ENCODE data around the gene EN2.
"Not testable (repeated sequence)": the region's sequence is repeated elsewhere in the genome, so short reads cannot be mapped to it uniquely, and the experiment has no call there.

The EN2 gene

DNA sequence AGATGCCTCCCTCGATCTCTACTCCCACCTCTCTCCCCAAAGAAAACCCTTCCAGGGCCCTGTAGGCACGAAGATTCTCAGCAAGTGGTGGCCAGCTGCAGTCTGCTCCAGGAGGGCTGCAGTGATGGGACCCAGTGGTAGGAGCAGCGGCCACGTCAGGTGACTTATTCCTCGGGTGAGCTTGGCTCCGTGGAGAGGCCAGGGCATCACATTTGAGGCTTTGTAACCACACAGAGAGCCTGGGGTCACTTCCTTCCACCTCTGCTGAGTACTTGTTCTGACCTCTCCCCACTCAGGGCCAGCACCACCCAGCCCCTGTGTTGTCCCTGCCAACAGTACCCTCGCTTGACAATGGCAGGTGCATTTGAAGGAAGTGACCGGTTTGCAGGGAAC lies 17.9 kb upstream of the EN2 start:
- ChIA-PET POLR2A (ENCODE audit: low non-redundant PET) (no interaction called here), CTCF (interaction anchor here (0.6 kb wide), 1 partner anchor 310 kb away, joined by 4 read pairs; no protein-coding TSS in a partner anchor)
- DNase-seq (ENCODE audit: low spot score) = no peak
- TF ChIP-seq, protein P1, sequence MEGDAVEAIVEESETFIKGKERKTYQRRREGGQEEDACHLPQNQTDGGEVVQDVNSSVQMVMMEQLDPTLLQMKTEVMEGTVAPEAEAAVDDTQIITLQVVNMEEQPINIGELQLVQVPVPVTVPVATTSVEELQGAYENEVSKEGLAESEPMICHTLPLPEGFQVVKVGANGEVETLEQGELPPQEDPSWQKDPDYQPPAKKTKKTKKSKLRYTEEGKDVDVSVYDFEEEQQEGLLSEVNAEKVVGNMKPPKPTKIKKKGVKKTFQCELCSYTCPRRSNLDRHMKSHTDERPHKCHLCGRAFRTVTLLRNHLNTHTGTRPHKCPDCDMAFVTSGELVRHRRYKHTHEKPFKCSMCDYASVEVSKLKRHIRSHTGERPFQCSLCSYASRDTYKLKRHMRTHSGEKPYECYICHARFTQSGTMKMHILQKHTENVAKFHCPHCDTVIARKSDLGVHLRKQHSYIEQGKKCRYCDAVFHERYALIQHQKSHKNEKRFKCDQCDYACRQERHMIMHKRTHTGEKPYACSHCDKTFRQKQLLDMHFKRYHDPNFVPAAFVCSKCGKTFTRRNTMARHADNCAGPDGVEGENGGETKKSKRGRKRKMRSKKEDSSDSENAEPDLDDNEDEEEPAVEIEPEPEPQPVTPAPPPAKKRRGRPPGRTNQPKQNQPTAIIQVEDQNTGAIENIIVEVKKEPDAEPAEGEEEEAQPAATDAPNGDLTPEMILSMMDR (conservative IDR thresholded peaks at IDR 0.05; ENCODE audit: low read depth) = no peak
- no peak overlapping the region for H3K27ac ChIP-seq

DNA sequence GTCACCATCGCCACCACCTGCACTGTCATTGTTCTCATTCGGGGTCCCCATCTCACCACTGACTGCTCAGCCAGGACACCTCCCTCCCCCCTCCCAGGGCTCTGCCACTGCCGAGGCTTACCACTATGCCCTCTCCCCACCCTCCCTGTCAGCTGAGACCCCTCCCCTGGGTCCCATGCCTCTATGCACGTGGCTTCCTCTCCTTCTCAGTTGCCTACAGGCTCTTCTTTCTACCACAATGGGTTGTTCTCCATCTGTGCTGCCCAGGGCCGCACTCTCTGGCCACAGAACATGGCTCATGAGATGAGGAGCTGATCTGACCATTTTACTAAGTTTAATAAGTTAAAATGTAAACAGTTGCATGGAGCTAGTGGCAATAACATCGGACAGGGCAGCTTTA lies 16.1 kb upstream of the EN2 start:
- TF ChIP-seq, protein P1 (conservative IDR thresholded peaks at IDR 0.05; ENCODE audit: low read depth) = no peak
- POLR2A ChIA-PET (ENCODE audit: low non-redundant PET) = no interaction called here
- DNase-seq (ENCODE audit: low spot score) = no peak
- no peak overlapping the region for H3K27ac ChIP-seq
- CTCF ChIA-PET = no interaction called here

DNA sequence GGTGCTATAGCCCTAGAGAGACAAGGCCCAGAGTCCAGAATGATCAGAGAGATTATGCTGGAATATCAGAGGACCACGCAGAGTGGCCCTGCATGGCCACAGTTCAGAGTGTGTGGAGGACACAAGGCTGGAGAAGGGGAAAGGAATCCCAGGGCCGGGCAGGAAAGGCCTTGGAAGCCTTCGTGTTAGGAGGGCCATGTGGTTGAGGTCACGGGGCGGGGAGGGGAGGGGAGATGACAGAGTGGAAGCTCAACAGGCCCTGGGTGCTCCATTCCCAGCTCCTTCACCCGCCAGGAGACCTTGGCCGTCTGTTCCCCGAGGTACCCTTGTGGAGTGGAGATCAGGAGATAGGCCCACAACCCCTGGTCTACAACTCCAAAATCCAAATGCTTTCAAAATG lies 13.2 kb upstream of the EN2 start:
- ChIA-PET POLR2A (ENCODE audit: low non-redundant PET) (no interaction called here), CTCF (no interaction called here)
- no peak overlapping the region for H3K27ac ChIP-seq
- no peak for DNase-seq (ENCODE audit: low spot score)
- TF ChIP-seq, protein P1 (conservative IDR thresholded peaks at IDR 0.05; ENCODE audit: low read depth) = no peak

DNA sequence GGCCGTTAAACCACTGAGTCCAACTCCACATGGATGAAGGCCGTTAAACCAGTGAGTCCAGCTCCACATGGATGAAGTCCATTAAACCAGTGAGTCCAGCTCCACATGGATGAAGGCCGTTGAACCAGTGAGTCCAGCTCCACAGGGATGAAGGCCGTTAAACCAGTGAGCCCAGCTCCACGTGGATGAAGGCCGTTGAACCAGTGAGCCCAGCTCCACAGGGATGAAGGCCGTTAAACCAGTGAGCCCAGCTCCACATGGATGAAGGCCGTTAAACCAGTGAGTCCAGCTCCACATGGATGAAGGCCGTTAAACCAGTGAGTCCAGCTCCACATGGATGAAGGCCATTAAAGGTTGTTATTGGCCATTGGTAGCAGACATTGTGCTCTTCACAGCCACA lies 12.3 kb upstream of the EN2 start:
- POLR2A ChIA-PET (ENCODE audit: low non-redundant PET); H3K27ac ChIP-seq; DNase-seq (ENCODE audit: low spot score); CTCF ChIA-PET: not testable (repeated sequence)

DNA sequence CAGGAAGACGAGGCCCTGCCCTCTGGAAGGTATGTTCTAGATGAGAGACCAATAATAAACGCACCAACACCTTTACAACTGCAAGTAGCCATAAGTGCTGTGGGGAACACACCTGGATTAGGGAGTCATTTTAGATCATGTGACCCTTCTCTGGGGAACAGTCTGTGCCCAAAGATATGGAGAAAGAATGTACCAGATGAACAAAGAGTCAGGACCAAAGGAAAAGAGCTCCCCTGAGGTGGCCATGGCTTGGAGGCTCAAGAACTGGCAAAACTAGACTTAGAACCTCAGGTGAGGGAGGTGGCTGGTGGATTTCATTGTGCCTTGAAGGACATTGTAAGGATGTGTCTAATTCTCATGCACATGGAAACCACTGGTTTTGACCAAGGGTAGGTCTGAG lies 10.3 kb upstream of the EN2 start:
- DNase-seq (ENCODE audit: low spot score) = no peak
- ChIA-PET CTCF (no interaction called here), POLR2A (ENCODE audit: low non-redundant PET) (no interaction called here)
- H3K27ac ChIP-seq = no peak overlapping the region
- TF ChIP-seq, protein P1 (conservative IDR thresholded peaks at IDR 0.05; ENCODE audit: low read depth) = no peak

DNA sequence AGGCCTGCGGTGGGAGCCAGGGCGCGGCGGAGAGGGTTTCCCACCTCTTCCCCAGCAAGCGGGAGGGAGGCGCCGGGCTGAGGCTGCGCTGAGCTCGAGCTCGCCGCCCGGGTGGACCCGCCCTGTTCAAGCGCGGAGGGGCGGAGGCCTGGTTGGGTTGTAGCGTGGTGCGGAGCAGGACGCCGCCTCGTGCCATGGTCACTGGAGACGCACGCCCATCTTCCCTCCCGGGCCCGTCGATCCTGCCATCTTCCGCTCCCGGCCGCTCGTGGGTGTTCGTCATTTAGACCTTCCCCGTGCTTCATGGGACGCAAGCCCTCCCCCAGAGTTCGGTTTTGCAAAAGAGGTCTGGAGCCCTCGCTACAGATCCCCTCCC lies 9.3 kb upstream of the EN2 start:
- TF ChIP-seq, protein P1 (conservative IDR thresholded peaks at IDR 0.05; ENCODE audit: low read depth) = no peak
- POLR2A ChIA-PET (ENCODE audit: low non-redundant PET) = no interaction called here
- DNase-seq (ENCODE audit: low spot score) = no peak
- CTCF ChIA-PET = no interaction called here
- no peak overlapping the region for H3K27ac ChIP-seq

DNA sequence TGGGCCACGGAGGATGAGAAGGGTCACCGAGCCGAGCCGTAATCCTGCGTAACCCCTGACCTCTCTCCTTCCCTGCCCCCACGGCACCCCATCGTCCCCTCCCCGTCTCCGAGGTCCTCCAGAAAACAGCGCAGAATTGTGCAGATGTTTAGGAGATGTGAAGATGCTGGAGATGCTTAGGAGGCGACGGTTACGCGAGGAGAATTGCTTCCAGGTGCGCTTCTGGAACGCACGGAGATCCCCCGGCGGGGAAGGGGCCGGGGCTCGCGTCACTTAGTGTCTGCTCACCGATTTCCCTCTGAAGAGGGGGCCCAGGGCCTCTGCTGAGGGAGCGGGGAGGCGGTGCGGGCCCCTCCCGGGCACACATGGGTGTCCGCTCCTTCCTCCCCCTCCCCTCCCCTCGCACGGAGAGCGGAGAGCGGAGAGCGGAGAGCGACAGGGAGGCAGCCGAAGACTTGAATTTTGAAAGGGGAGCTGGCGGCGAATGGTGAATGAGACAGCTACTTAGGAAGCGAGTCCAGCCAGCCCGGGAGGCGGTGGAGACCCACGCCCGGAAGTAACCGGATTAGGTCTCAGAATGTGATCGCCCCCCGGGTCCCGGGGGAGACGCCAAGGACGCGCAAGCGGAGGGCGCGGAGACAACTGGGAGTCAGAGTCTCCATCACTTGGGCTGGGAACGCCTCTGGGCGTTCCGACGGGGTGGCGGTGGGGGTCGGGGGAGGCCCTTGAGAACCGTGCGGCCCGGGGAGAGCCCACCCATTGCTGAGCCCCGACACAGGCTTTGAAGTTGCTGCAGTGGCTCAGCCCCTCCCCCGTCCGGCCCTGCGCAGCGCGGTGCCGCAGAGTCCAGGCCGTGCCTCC lies 8.7 kb upstream of the EN2 start:
- POLR2A ChIA-PET (ENCODE audit: low non-redundant PET) = no interaction called here
- no peak overlapping the region for H3K27ac ChIP-seq
- CTCF ChIA-PET = no interaction called here
- DNase-seq (ENCODE audit: low spot score) = no peak
- TF ChIP-seq, protein P1 (conservative IDR thresholded peaks at IDR 0.05; ENCODE audit: low read depth) = no peak

Data from RWPE1 (cell line).